ENCODE data around the gene CATSPERE.

GRCh38 chr1:244515680-244516079 is 54.6 kb downstream of the CATSPERE start:
- no peak for TF ChIP-seq CTCF (IDR thresholded peaks at IDR 0.05)
- no peak for TF ChIP-seq POLR2A (IDR thresholded peaks at IDR 0.05)
